ENCODE measurements around the gene TECPR1. TPM values are rescaled to one million over a fixed set of nuclear protein-coding genes. Genes with fewer than 3 reads are reported as not detected.

TECPR1 gene
- total and polyA plus RNA-seq, 5 donors, result 10.5 to 25.5 (median 25.1) TPM

DNA sequence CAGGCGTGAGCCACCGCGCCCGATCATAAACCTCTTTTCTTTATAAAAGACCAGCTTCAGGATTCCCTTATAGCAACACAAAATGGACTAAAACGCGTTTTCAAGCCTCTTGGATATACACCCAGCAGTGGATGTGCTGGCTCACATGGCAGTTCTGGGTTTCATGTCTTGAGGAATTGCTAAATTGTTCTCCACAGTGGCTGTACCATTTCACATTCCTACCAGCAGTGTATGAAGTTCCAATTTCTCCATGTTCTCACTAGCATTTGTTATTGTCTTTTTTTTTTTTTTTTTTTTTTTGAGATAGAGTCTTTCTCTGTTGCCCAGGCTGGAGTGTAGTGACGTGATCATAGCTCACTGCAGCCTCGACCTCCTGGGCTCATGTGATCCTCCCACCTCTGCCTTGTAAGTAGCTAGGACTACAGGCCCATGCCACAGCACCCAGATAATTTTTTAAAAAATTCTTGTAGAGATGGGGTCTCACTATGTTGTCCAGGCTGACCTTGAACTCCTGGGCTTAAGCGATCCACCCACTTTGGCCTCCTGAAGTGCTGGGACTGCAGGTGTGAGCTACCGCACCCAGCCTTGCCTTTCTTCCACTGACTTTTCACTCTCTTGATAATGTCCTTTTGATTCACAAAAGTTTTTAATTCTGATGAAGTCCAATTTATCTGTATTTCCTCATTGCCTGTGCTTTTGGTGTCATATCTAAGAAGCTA lies 17.4 kb downstream of the TECPR1 start:
- H3K27ac ChIP-seq (ENCODE audit: low read length), result no peak overlapping the region
- H3K27me3 ChIP-seq (ENCODE audit: control insufficient read depth, insufficient read depth), result no peaks in the 10 kb centered on the region
- H3K9me3 ChIP-seq (ENCODE audit: control insufficient read depth, low read length), result no peaks in the 10 kb centered on the region
- DNase-seq (no peak), ATAC-seq (no peak)
- WGBS, result 96% methylated on average over 10 of the region's 10 CpGs
- no peaks in the 10 kb centered on the region for H3K4me1 ChIP-seq (ENCODE audit: control insufficient read depth, insufficient read depth, low read length)
- intact Hi-C loops (cut with DNase I), result no loop called here
- no peak overlapping the region for H3K4me3 ChIP-seq (ENCODE audit: low read length)

DNA sequence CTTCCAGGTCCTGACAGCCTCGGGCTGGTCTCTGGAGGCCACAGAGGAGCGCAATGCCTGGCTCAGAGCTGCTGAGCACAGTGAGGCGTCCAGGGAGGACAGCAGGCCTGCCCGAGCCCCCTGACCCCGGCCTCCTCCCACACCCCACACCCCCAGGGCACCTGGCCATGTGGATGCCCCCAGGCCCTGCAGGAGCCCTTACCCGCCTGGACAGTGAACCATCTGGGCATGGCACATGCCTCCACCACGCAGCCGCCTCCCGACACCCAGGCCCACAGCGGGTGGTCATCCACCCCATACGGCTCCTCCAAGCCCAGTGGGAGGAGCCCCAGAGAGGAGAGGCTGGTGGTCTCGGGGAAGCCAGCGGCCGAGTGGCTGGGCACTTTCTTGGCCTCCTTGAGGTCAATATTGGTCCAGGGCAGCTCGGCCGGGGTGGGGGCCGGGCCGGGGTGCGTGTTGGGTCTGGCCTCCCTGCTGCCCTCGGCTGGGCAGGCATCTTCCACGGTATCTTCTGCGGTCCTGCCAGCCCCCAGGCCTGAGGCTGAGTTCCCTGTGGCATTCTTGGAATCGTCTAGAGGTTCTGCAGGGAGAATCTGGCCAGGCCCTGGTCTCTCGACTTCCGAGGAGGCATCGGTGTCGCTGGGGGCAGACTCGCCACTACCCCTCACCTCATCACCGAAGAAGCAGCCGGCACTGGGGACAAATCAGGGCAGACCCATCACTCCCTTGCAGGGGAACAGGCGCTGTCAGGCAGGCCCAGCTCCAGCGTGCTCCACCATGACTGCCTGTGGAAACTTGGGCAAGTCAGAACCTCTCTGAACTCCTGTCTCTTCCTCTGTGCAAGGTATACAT lies 18.6 kb downstream of the TECPR1 start:
- Histone ChIP-seq H3K9me3 (ENCODE audit: control insufficient read depth, low read length) (no peaks in the 10 kb centered on the region), H3K4me1 (ENCODE audit: control insufficient read depth, insufficient read depth, low read length) (no peaks in the 10 kb centered on the region), H3K27me3 (ENCODE audit: control insufficient read depth, insufficient read depth) (no peaks in the 10 kb centered on the region), H3K27ac (ENCODE audit: low read length) (no peak overlapping the region), H3K4me3 (ENCODE audit: low read length) (no peak overlapping the region)
- intact Hi-C loops (cut with DNase I), result no loop called here
- WGBS, result 90% methylated on average over 32 of the region's 32 CpGs
- peak in 2 of 3 donors; percentile 19 to 37 for DNase-seq
- ATAC-seq, result peak in 1 of 2 donors; percentile 13

DNA sequence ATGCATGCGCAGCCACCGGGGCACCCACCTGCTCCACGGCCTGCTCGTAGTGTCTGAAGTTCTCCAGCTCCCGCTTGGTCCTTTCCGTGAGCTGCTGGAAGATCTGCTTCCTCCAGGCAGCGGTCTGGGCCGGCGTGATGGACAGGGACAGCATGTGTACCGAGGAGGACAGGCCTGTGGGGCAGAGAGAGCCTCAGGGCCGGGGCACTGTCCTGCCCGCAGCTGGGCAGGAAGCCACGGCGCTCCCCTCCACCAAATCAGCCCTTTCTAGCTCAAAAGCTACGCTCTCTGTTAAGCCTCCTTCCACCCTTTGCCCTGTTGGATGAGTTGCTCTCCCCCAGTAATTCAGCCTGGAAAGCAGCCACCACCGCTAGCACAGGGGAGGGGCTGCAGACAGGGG lies 19.2 kb downstream of the TECPR1 start:
- peak in 1 of 3 donors; percentile 21 for DNase-seq
- Histone ChIP-seq H3K27ac (ENCODE audit: low read length) (no peak overlapping the region), H3K4me1 (ENCODE audit: control insufficient read depth, insufficient read depth, low read length) (no peaks in the 10 kb centered on the region), H3K9me3 (ENCODE audit: control insufficient read depth, low read length) (no peaks in the 10 kb centered on the region), H3K4me3 (ENCODE audit: low read length) (no peak overlapping the region), H3K27me3 (ENCODE audit: control insufficient read depth, insufficient read depth) (no peaks in the 10 kb centered on the region)
- WGBS, result 92% methylated on average over 16 of the region's 16 CpGs
- ATAC-seq, result no peak
- intact Hi-C loops (cut with DNase I), result no loop called here

- H3K27ac ChIP-seq (ENCODE audit: low read length), result no peak overlapping the region
- H3K4me3 ChIP-seq (ENCODE audit: low read length), result no peak overlapping the region
- DNase-seq (peak in 1 of 3 donors; percentile 22), ATAC-seq (no peak)
- 94% methylated on average over 8 of the region's 8 CpGs for WGBS
- intact Hi-C loops (cut with DNase I), result no loop called here
- H3K4me1 ChIP-seq (ENCODE audit: control insufficient read depth, insufficient read depth, low read length), result no peaks in the 10 kb centered on the region
- no peaks in the 10 kb centered on the region for H3K27me3 ChIP-seq (ENCODE audit: control insufficient read depth, insufficient read depth)
- H3K9me3 ChIP-seq (ENCODE audit: control insufficient read depth, low read length), result no peaks in the 10 kb centered on the region
Observed at GRCh38 chr7:98232263-98232585, 19.8 kb downstream of the TECPR1 start.

DNA sequence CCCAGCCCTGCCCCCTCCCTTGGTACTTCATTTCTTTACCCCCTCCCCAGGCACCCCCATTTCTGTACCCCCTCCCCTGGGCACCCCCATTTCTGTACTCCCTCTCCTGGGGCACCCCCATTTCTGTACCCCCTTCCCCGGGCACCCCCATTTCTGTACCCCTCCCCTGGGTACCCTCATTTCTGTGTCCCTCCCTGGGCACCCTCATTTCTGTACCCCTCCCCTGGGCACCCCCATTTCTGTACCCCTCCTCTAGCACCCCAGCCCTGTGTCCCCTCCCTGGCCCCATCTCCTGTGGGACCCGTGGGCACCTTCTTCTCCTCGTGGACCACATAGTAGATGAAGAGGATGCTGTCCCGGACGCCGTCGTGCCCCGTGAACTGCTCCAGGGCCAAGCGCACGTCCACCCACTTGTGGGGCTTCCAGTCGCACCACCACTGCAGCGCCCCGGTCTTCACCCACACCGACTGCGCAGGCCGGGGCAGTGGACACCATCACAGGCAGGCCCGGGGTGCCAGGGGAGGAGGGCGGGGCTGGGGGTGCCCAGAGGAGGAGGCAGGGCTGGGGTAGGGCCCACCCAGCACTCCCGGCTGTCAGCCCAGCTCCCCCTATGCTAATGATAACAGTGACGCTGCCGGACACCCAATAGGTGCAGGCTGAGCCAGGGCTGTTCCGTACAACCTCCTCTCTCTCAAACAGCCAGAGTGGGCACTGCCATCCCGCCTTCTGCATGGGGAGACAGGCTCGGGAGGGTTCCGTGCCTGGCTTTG lies 20.4 kb downstream of the TECPR1 start:
- Histone ChIP-seq H3K27ac (ENCODE audit: low read length) (no peak overlapping the region), H3K4me3 (ENCODE audit: low read length) (no peak overlapping the region), H3K27me3 (ENCODE audit: control insufficient read depth, insufficient read depth) (no peaks in the 10 kb centered on the region), H3K4me1 (ENCODE audit: control insufficient read depth, insufficient read depth, low read length) (no peaks in the 10 kb centered on the region), H3K9me3 (ENCODE audit: control insufficient read depth, low read length) (no peaks in the 10 kb centered on the region)
- intact Hi-C loops (cut with DNase I), result no loop called here
- peak in 1 of 3 donors; percentile 30 for DNase-seq
- WGBS, result 93% methylated on average over 25 of the region's 25 CpGs
- no peak for ATAC-seq

GRCh38 chr7:98230746-98231471 lies 21.1 kb downstream of the TECPR1 start:
- no peak overlapping the region for H3K4me3 ChIP-seq (ENCODE audit: low read length)
- H3K9me3 ChIP-seq (ENCODE audit: control insufficient read depth, low read length), result no peaks in the 10 kb centered on the region
- peak in 2 of 3 donors; percentile 55 to 57 for DNase-seq
- ATAC-seq, result no peak
- H3K27ac ChIP-seq (ENCODE audit: low read length), result no peak overlapping the region
- WGBS, result 94% methylated on average over 30 of the region's 30 CpGs
- intact Hi-C loops (cut with DNase I), result no loop called here
- no peaks in the 10 kb centered on the region for H3K27me3 ChIP-seq (ENCODE audit: control insufficient read depth, insufficient read depth)
- no peaks in the 10 kb centered on the region for H3K4me1 ChIP-seq (ENCODE audit: control insufficient read depth, insufficient read depth, low read length)

GRCh38 chr7:98229991-98230745 lies 21.9 kb downstream of the TECPR1 start:
- no peaks in the 10 kb centered on the region for H3K9me3 ChIP-seq (ENCODE audit: control insufficient read depth, low read length)
- ATAC-seq (no peak), DNase-seq (peak in 2 of 3 donors; percentile 30 to 50)
- H3K4me1 ChIP-seq (ENCODE audit: control insufficient read depth, insufficient read depth, low read length), result no peaks in the 10 kb centered on the region
- H3K4me3 ChIP-seq (ENCODE audit: low read length), result no peak overlapping the region
- whole genome bisulfite sequencing, result 88% methylated on average over 17 of the region's 17 CpGs
- intact Hi-C loops (cut with DNase I), result no loop called here
- H3K27me3 ChIP-seq (ENCODE audit: control insufficient read depth, insufficient read depth), result no peaks in the 10 kb centered on the region
- no peak overlapping the region for H3K27ac ChIP-seq (ENCODE audit: low read length)

DNA sequence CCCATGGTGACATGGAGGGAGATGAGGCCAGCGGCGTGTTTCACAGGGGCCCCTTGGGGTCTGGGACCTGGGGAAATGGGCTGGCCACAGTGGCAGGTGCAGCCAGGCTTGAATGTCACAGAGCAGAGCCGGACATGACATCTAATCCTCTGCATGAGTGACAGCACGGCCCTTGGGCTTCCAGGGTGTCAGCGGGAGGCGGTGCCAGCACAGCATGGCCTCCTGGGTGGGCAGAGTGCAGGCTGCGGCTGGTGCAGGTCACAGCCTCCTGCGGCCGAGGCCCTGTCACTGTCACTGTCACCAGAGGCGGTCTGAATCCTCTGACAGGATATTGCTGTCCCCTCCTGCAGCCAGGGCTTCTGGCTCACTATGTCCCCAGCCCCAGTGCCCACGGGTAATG lies 22.6 kb downstream of the TECPR1 start:
- DNase-seq (peak in 2 of 3 donors; percentile 36 to 44), ATAC-seq (no peak)
- no peaks in the 10 kb centered on the region for H3K27me3 ChIP-seq (ENCODE audit: control insufficient read depth, insufficient read depth)
- 86% methylated on average over 11 of the region's 11 CpGs for WGBS
- no peaks in the 10 kb centered on the region for H3K4me1 ChIP-seq (ENCODE audit: control insufficient read depth, insufficient read depth, low read length)
- H3K27ac ChIP-seq (ENCODE audit: low read length), result no peak overlapping the region
- H3K4me3 ChIP-seq (ENCODE audit: low read length), result no peak overlapping the region
- intact Hi-C loops (cut with DNase I), result no loop called here
- no peaks in the 10 kb centered on the region for H3K9me3 ChIP-seq (ENCODE audit: control insufficient read depth, low read length)

- intact Hi-C loops (cut with DNase I), result no loop called here
- H3K9me3 ChIP-seq (ENCODE audit: control insufficient read depth, low read length), result no peaks in the 10 kb centered on the region
- no peak overlapping the region for H3K4me3 ChIP-seq (ENCODE audit: low read length)
- no peaks in the 10 kb centered on the region for H3K4me1 ChIP-seq (ENCODE audit: control insufficient read depth, insufficient read depth, low read length)
- DNase-seq (peak in 2 of 3 donors; percentile 19 to 50), ATAC-seq (no peak)
- H3K27me3 ChIP-seq (ENCODE audit: control insufficient read depth, insufficient read depth), result no peaks in the 10 kb centered on the region
- no peak overlapping the region for H3K27ac ChIP-seq (ENCODE audit: low read length)
- 92% methylated on average over 16 of the region's 16 CpGs for WGBS
Observed at GRCh38 chr7:98228801-98229200, 23.2 kb downstream of the TECPR1 start.

DNA sequence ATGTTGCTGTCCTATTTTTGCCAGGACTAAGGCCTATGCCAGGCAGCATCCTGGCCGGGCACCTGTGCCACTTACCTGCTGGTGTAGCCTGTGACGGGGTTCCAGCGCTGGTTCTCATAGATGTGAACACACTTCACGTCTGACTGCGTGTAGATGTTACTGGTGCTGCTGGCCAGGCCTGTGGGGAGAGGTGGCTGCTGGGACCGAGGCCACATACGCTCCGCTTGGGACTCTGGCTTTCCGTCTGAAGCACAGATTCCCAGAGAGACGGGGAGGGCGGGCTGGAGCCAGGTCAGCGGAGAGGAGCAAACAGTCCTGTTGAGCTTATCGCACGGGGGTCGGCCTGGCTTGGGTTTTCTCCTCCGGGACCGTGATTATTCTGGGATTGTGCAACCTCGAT lies 24.1 kb downstream of the TECPR1 start:
- no peaks in the 10 kb centered on the region for H3K27me3 ChIP-seq (ENCODE audit: control insufficient read depth, insufficient read depth)
- WGBS, result 85% methylated on average over 18 of the region's 18 CpGs
- no peaks in the 10 kb centered on the region for H3K4me1 ChIP-seq (ENCODE audit: control insufficient read depth, insufficient read depth, low read length)
- intact Hi-C loops (cut with DNase I), result no loop called here
- H3K9me3 ChIP-seq (ENCODE audit: control insufficient read depth, low read length), result no peaks in the 10 kb centered on the region
- H3K4me3 ChIP-seq (ENCODE audit: low read length), result no peak overlapping the region
- DNase-seq (peak in 2 of 3 donors; percentile 45 to 51), ATAC-seq (no peak)
- H3K27ac ChIP-seq (ENCODE audit: low read length), result no peak overlapping the region
